ENCODE results near the gene BAD. TPM values are rescaled to one million over a fixed set of nuclear protein-coding genes. Genes with fewer than 3 reads are reported as not detected.

The BAD gene
- total and polyA plus RNA-seq, 3 experiments from 2014 or later, result 40.4 to 56.5 (median 40.9) TPM

- Histone ChIP-seq H3K4me3 (ENCODE audit: low read length) (no peak overlapping the region), H3K4me1 (ENCODE audit: insufficient read depth, low read length) (peaks cover 39% of the 10 kb centered on the region), H3K27me3 (ENCODE audit: insufficient read depth, low read length, poor library complexity, severe bottlenecking) (no peaks in the 10 kb centered on the region), H3K9me3 (ENCODE audit: low read length) (no peaks in the 10 kb centered on the region), H3K36me3 (ENCODE audit: insufficient read depth, low read length) (no peaks in the 10 kb centered on the region), H3K27ac (ENCODE audit: low read depth, low read length) (no peak overlapping the region)
- POLR2A ChIA-PET, result interaction anchor here (1.0 to 1.4 kb wide), 2 partner anchors 18 to 38 kb away, joined by 3 to 9 read pairs; partner anchors contain the start of gene NUDT22
- no peak for DNase-seq
- Mint-ChIP-seq H3K27ac (peak overlapping the region in 5 of 8 donors; percentile 58 to 93 (median 79)), H3K36me3 (peaks cover 0 to 20% (median 0%) of the 10 kb centered on the region in 3 donors), H3K9me3 (no peaks in the 10 kb centered on the region), H3K4me3 (peak overlapping the region in 6 of 7 donors; percentile 27 to 88 (median 72)), H3K27me3 (no peaks in the 10 kb centered on the region), H3K4me1 (peaks cover 27 to 65% (median 31%) of the 10 kb centered on the region in 3 donors)
- CTCF ChIA-PET, result interaction anchor here (1.5 to 13.4 kb wide), 5 partner anchors 8 to 60 kb away, joined by 5 to 124 read pairs (median 12); partner anchors contain the start of genes CATSPERZ and FERMT3
Measured at GRCh38 chr11:64244107-64244506, 40.4 kb downstream of the BAD start.

DNA sequence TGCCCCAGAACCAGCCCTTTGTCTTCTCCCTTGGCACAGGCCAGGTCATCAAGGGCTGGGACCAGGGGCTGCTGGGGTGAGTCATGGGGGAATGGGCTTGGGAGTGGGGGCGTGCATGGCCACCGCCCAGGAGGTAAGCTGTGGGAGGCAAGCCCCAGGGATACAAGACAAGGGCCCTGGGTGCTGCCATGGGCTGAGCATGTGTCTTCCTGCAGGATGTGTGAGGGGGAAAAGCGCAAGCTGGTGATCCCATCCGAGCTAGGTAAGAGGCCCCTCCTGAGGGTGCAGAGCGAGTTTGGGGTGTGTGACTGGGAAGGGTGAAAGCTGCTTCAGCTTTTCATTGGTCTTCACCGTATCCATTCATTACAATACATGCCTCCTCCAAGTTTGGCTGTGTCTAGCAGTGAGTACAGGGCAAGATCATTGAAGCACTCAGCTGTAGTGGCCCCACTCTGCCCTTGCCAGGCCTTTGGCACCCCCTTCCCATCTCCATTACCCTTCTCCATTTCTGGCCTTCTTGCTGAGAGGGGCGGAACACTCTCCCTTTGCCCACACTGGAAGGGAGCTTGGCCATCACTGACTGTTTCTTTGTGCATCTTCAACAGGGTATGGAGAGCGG, 41.1 kb downstream of the BAD start:
- DNase-seq, result no peak
- Histone ChIP-seq H3K4me1 (ENCODE audit: insufficient read depth, low read length) (peaks cover 39% of the 10 kb centered on the region), H3K27me3 (ENCODE audit: insufficient read depth, low read length, poor library complexity, severe bottlenecking) (no peaks in the 10 kb centered on the region), H3K36me3 (ENCODE audit: insufficient read depth, low read length) (no peaks in the 10 kb centered on the region), H3K4me3 (ENCODE audit: low read length) (no peak overlapping the region), H3K27ac (ENCODE audit: low read depth, low read length) (no peak overlapping the region), H3K9me3 (ENCODE audit: low read length) (no peaks in the 10 kb centered on the region)
- ChIA-PET POLR2A (interaction anchor here (1.0 kb wide), 1 partner anchor 37 kb away, joined by 3 read pairs; no protein-coding TSS in a partner anchor), CTCF (interaction anchor here (1.5 to 13.4 kb wide), 5 partner anchors 9 to 61 kb away, joined by 5 to 124 read pairs (median 12); partner anchors contain the start of genes CATSPERZ and FERMT3)
- Mint-ChIP-seq H3K9me3 (no peaks in the 10 kb centered on the region), H3K27me3 (no peaks in the 10 kb centered on the region), H3K36me3 (peaks cover 0 to 26% (median 0%) of the 10 kb centered on the region in 3 donors), H3K27ac (peak overlapping the region in 7 of 8 donors; percentile 29 to 93 (median 76)), H3K4me3 (peak overlapping the region; percentile 49 to 90 (median 87)), H3K4me1 (peaks cover 27 to 71% (median 30%) of the 10 kb centered on the region in 3 donors)

DNA sequence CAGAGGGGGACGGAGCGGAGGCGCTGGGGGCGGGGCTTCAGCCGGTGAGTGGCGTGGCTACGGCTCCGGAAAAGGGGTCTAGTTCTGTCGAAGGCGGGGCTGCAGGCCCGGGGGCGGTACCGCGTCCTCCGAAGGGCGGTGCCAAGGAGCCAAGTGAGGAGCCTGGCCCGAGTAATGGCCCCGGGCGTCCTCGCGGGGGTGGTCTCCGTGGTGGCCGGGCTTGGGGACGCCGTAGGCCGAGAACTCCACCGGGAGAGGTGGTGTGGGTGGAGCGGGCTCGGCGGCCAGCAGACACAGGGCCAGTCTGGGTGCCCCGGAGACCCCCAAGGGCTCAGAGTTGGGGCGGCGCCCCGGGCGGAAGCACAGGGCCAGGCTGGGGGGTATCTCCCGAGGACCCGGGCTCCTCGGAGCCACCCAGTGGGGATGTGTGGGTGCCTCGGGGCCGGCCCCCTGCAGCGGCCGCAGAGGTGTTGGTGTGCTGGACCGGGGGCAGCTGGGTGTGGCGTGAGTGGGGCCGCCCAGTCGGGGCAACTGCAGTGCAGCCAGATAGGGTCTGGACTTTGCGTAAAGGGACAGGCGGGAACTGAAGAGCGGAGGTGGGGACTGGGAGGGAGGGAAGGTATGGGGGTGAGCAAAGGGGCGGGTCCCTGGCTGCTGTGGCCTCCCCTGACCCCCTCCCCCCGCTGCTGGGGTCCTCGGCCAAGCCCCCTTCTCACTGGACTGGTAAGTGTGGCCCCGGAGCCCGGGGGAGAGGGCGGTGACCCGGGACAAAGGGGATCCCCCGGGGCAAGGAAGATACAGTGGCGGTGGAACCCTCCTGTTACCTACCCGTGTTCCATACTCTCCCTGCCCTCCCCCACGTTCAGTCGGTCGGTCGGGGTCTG, 42.7 kb downstream of the BAD start:
- ChIA-PET POLR2A (interaction anchor here (0.6 to 2.5 kb wide), 15 partner anchors 8 to 946 kb away, joined by 3 to 35 read pairs (median 4); partner anchors contain the start of genes CATSPERZ, ESRRA, FERMT3 and NUDT22), CTCF (interaction anchor here (0.6 to 13.4 kb wide), 13 partner anchors 9 to 76 kb away, joined by 3 to 124 read pairs (median 5); partner anchors contain the start of genes CATSPERZ, FERMT3, NUDT22 and PLCB3)
- peaks cover 23 to 67% (median 26%) of the 10 kb centered on the region in 3 donors for H3K4me1 Mint-ChIP-seq
- H3K27me3 Mint-ChIP-seq, result no peaks in the 10 kb centered on the region
- peak overlapping the region; percentile 76 for H3K4me3 ChIP-seq (ENCODE audit: low read length)
- H3K27ac Mint-ChIP-seq, result peak overlapping the region; percentile 99 to 100 (median 100)
- no peaks in the 10 kb centered on the region for H3K36me3 ChIP-seq (ENCODE audit: insufficient read depth, low read length)
- H3K27ac ChIP-seq (ENCODE audit: low read depth, low read length), result peak overlapping the region; percentile 99
- peaks cover 39% of the 10 kb centered on the region for H3K4me1 ChIP-seq (ENCODE audit: insufficient read depth, low read length)
- H3K9me3 ChIP-seq (ENCODE audit: low read length), result no peaks in the 10 kb centered on the region
- peaks cover 0 to 39% (median 0%) of the 10 kb centered on the region in 3 donors for H3K36me3 Mint-ChIP-seq
- no peaks in the 10 kb centered on the region for H3K27me3 ChIP-seq (ENCODE audit: insufficient read depth, low read length, poor library complexity, severe bottlenecking)
- no peaks in the 10 kb centered on the region for H3K9me3 Mint-ChIP-seq
- peak overlapping the region; percentile 87 to 97 (median 90) for H3K4me3 Mint-ChIP-seq
- peak in 2 of 5 donors; percentile 99 to 100 for DNase-seq

GRCh38 chr11:64241241-64241490, 43.3 kb downstream of the BAD start:
- H3K27ac ChIP-seq (ENCODE audit: low read depth, low read length), result peak overlapping the region; percentile 99
- H3K4me1 Mint-ChIP-seq, result peaks cover 22 to 65% (median 26%) of the 10 kb centered on the region in 3 donors
- no peaks in the 10 kb centered on the region for H3K9me3 Mint-ChIP-seq
- peak overlapping the region; percentile 76 for H3K4me3 ChIP-seq (ENCODE audit: low read length)
- peak overlapping the region; percentile 87 to 97 (median 90) for H3K4me3 Mint-ChIP-seq
- no peaks in the 10 kb centered on the region for H3K36me3 ChIP-seq (ENCODE audit: insufficient read depth, low read length)
- peaks cover 0 to 39% (median 0%) of the 10 kb centered on the region in 3 donors for H3K36me3 Mint-ChIP-seq
- H3K27ac Mint-ChIP-seq, result peak overlapping the region; percentile 99 to 100 (median 100)
- no peaks in the 10 kb centered on the region for H3K9me3 ChIP-seq (ENCODE audit: low read length)
- POLR2A ChIA-PET, result interaction anchor here (0.6 to 2.5 kb wide), 13 partner anchors 9 to 947 kb away, joined by 3 to 35 read pairs (median 5); partner anchors contain the start of genes CATSPERZ, ESRRA, FERMT3 and NUDT22
- H3K27me3 ChIP-seq (ENCODE audit: insufficient read depth, low read length, poor library complexity, severe bottlenecking), result no peaks in the 10 kb centered on the region
- H3K27me3 Mint-ChIP-seq, result no peaks in the 10 kb centered on the region
- peaks cover 39% of the 10 kb centered on the region for H3K4me1 ChIP-seq (ENCODE audit: insufficient read depth, low read length)
- CTCF ChIA-PET, result interaction anchor here (0.6 to 13.4 kb wide), 11 partner anchors 9 to 77 kb away, joined by 3 to 124 read pairs (median 5); partner anchors contain the start of genes CATSPERZ, FERMT3, NUDT22 and PLCB3
- peak in 3 of 5 donors; percentile 100 for DNase-seq

GRCh38 chr11:64240435-64241240, 43.8 kb downstream of the BAD start, which contains the start of gene FKBP2:
FKBP2 (plus strand) TSS chr11:64241095; CDS start chr11:64242388, 1,293 bp downstream.
- Mint-ChIP-seq H3K9me3 (no peaks in the 10 kb centered on the region), H3K27me3 (no peaks in the 10 kb centered on the region), H3K27ac (peak within 1 kb of the TSS; percentile 99 to 100 (median 100)), H3K4me1 (peaks cover 17 to 62% (median 23%) of the 10 kb centered on the region in 3 donors), H3K36me3 (peaks cover 0 to 39% (median 0%) of the 10 kb centered on the region in 3 donors), H3K4me3 (peak within 1 kb of the TSS; percentile 87 to 97 (median 90))
- peak within 1 kb of the TSS; percentile 99 for H3K27ac ChIP-seq (ENCODE audit: low read depth, low read length)
- ChIA-PET CTCF (interaction anchor here (0.7 to 13.4 kb wide), 10 partner anchors 8 to 77 kb away, joined by 3 to 124 read pairs (median 5); partner anchors contain the start of genes CATSPERZ, FERMT3, NUDT22 and PLCB3), POLR2A (interaction anchor here (0.6 to 2.5 kb wide), 12 partner anchors 8 to 77 kb away, joined by 3 to 35 read pairs (median 6); partner anchors contain the start of genes CATSPERZ, ESRRA, FERMT3 and NUDT22)
- no peaks in the 10 kb centered on the region for H3K36me3 ChIP-seq (ENCODE audit: insufficient read depth, low read length)
- peak within 1 kb of the TSS; percentile 76 for H3K4me3 ChIP-seq (ENCODE audit: low read length)
- H3K9me3 ChIP-seq (ENCODE audit: low read length), result no peaks in the 10 kb centered on the region
- peaks cover 36% of the 10 kb centered on the region for H3K4me1 ChIP-seq (ENCODE audit: insufficient read depth, low read length)
- peak; percentile 97 to 99 (median 99) for DNase-seq
- H3K27me3 ChIP-seq (ENCODE audit: insufficient read depth, low read length, poor library complexity, severe bottlenecking), result no peaks in the 10 kb centered on the region

GRCh38 chr11:64239662-64240434, 44.6 kb downstream of the BAD start:
- H3K4me3 ChIP-seq (ENCODE audit: low read length), result peak overlapping the region; percentile 56
- H3K4me1 Mint-ChIP-seq, result peaks cover 23 to 61% (median 24%) of the 10 kb centered on the region in 3 donors
- POLR2A ChIA-PET, result interaction anchor here (1.3 to 2.5 kb wide), 3 partner anchors 14 to 78 kb away, joined by 3 to 35 read pairs (median 13); partner anchors contain the start of genes FERMT3, NUDT22, PRDX5 and TRMT112

More at GRCh38 chr11:64239662-64240434, 44.6 kb downstream of the BAD start:
- no peaks in the 10 kb centered on the region for H3K9me3 ChIP-seq (ENCODE audit: low read length)
- no peaks in the 10 kb centered on the region for H3K27me3 ChIP-seq (ENCODE audit: insufficient read depth, low read length, poor library complexity, severe bottlenecking)
- CTCF ChIA-PET, result interaction anchor here (1.1 to 13.4 kb wide), 3 partner anchors 30 to 35 kb away, joined by 4 to 124 read pairs (median 5); no protein-coding TSS in a partner anchor
- DNase-seq, result no peak
- peak overlapping the region in 6 of 7 donors; percentile 87 to 95 (median 89) for H3K4me3 Mint-ChIP-seq
- H3K27ac ChIP-seq (ENCODE audit: low read depth, low read length), result peak overlapping the region; percentile 99
- no peaks in the 10 kb centered on the region for H3K27me3 Mint-ChIP-seq
- H3K9me3 Mint-ChIP-seq, result no peaks in the 10 kb centered on the region
- H3K4me1 ChIP-seq (ENCODE audit: insufficient read depth, low read length), result peaks cover 35% of the 10 kb centered on the region
- H3K27ac Mint-ChIP-seq, result peak overlapping the region; percentile 99 to 100 (median 100)
- no peaks in the 10 kb centered on the region for H3K36me3 ChIP-seq (ENCODE audit: insufficient read depth, low read length)
- peaks cover 0 to 44% (median 0%) of the 10 kb centered on the region in 3 donors for H3K36me3 Mint-ChIP-seq
